SKM-1 treated with dmso at 0.1 percent for 144 hours (cell line): ENCODE results near the gene CNOT4.
"Not testable (repeated sequence)": the region's sequence is repeated elsewhere in the genome, so short reads cannot be mapped to it uniquely, and the experiment has no call there.

Source experiments
- DNase-seq: peaks from one replicate; lab custom pipeline; 2025; ENCODE audit not compliant: unreplicated experiment; lab: John Stamatoyannopoulos, UW

Gene CNOT4

GRCh38 chr7:135366843-135367508 lies 142.9 kb downstream of the CNOT4 start:
- DNase-seq = no peak

- DNase-seq = no peak
These were observed 144.2 kb downstream of the CNOT4 start for GRCh38 chr7:135365721-135366120.

GRCh38 chr7:135364206-135364605 lies 145.7 kb downstream of the CNOT4 start:
- DNase-seq = no peak

GRCh38 chr7:135362871-135363270 lies 147.0 kb downstream of the CNOT4 start:
- no peak for DNase-seq

- no peak for DNase-seq
These were observed 148.1 kb downstream of the CNOT4 start for GRCh38 chr7:135361788-135362187.

GRCh38 chr7:135359615-135360014 lies 150.3 kb downstream of the CNOT4 start:
- no peak for DNase-seq

- DNase-seq = no peak
These were observed 154.4 kb downstream of the CNOT4 start for GRCh38 chr7:135355377-135356048.

GRCh38 chr7:135353832-135354231 lies 156.1 kb downstream of the CNOT4 start:
- no peak for DNase-seq

GRCh38 chr7:135352285-135352684 lies 157.6 kb downstream of the CNOT4 start:
- DNase-seq = no peak

- not testable (repeated sequence) for DNase-seq
These were observed 158.8 kb downstream of the CNOT4 start for GRCh38 chr7:135351070-135351469.

GRCh38 chr7:135349746-135350145 lies 160.2 kb downstream of the CNOT4 start:
- no peak for DNase-seq

- no peak for DNase-seq
These were observed 161.4 kb downstream of the CNOT4 start for GRCh38 chr7:135348493-135348892.

- no peak for DNase-seq
These were observed 166.5 kb downstream of the CNOT4 start for GRCh38 chr7:135343361-135343760.

GRCh38 chr7:135342887-135343286 lies 167.0 kb downstream of the CNOT4 start:
- no peak for DNase-seq

GRCh38 chr7:135341049-135341448 lies 168.9 kb downstream of the CNOT4 start:
- DNase-seq = no peak

GRCh38 chr7:135337977-135338550 lies 171.8 kb downstream of the CNOT4 start:
- no peak for DNase-seq

GRCh38 chr7:135337506-135337905 lies 172.4 kb downstream of the CNOT4 start:
- no peak for DNase-seq

- no peak for DNase-seq
These were observed 174.2 kb downstream of the CNOT4 start for GRCh38 chr7:135335628-135336139.

GRCh38 chr7:135334830-135335543 lies 174.9 kb downstream of the CNOT4 start:
- DNase-seq = no peak

GRCh38 chr7:135333946-135334345 lies 176.0 kb downstream of the CNOT4 start:
- no peak for DNase-seq

- DNase-seq = no peak
These were observed 176.7 kb downstream of the CNOT4 start for GRCh38 chr7:135333200-135333599.

- DNase-seq = no peak
These were observed 179.8 kb downstream of the CNOT4 start for GRCh38 chr7:135330088-135330487.
